GM23338 (cell line): Measurements from ENCODE around the gene MR1. TPM values are rescaled to one million over a fixed set of nuclear protein-coding genes. Genes with fewer than 3 reads are reported as not detected.

Experiments used
- ATAC-seq: fragments of 200-7000 bp; cut with Tn5 transposase; 3 replicates; pipeline ENCODE4 v1.9.1; 2020
- DNase-seq: peaks from one replicate; pipeline ENCODE4 v3.0.0-alpha.2; 2015; ENCODE audit warnings: low spot score
- H2AFZ ChIP-seq: fragments of 200-600 bp; sonication (generic); 2 replicates; pipeline ENCODE4 v1.8.0; 2016; ENCODE audit warnings: antibody characterized with exemption, mild to moderate bottlenecking, moderate library complexity
- H3F3A ChIP-seq: fragments of 200-600 bp; sonication (generic); replicated peaks from 2 replicates; pipeline ENCODE4 v1.8.0; 2017; ENCODE audit warnings: antibody characterized with exemption, mixed run types, low read depth
- H3K27ac ChIP-seq: fragments of 200-600 bp; sonication (generic); 2 replicates; pipeline ENCODE4 v1.6.1; 2016; ENCODE audit warnings: low read depth
- H3K27me3 ChIP-seq: fragments of 200-600 bp; sonication (generic); 2 replicates; pipeline ENCODE4 v1.8.0; 2016; ENCODE audit warnings: mild to moderate bottlenecking, mixed run types, moderate library complexity; ENCODE audit not compliant: insufficient read depth
- H3K36me3 ChIP-seq: fragments of 200-600 bp; sonication (generic); 2 replicates; pipeline ENCODE4 v1.8.0; 2016; ENCODE audit warnings: mild to moderate bottlenecking; ENCODE audit not compliant: insufficient read depth
- H3K4me1 ChIP-seq: fragments of 200-600 bp; sonication (generic); 2 replicates; pipeline ENCODE4 v1.8.0; 2016; ENCODE audit warnings: mild to moderate bottlenecking, moderate library complexity; ENCODE audit not compliant: insufficient read depth
- H3K4me2 ChIP-seq: fragments of 200-600 bp; sonication (generic); 2 replicates; pipeline ENCODE4 v1.7.1; 2017; ENCODE audit warnings: mixed run types
- H3K4me3 ChIP-seq: fragments of 200-600 bp; sonication (generic); 2 replicates; pipeline ENCODE4 v1.6.1; 2016; ENCODE audit warnings: mixed run types
- H3K79me2 ChIP-seq: fragments of 200-600 bp; sonication (generic); replicated peaks from 2 replicates; pipeline ENCODE4 v1.8.0; 2017; ENCODE audit warnings: mild to moderate bottlenecking; ENCODE audit not compliant: insufficient read depth
- H3K9me2 ChIP-seq: fragments of 200-600 bp; sonication (generic); 2 replicates; pipeline ENCODE4 v1.8.0; 2017; ENCODE audit not compliant: insufficient read depth
- H4K20me1 ChIP-seq: fragments of 200-600 bp; sonication (generic); replicated peaks from 2 replicates; pipeline ENCODE4 v1.8.0; 2017; ENCODE audit warnings: mild to moderate bottlenecking; ENCODE audit not compliant: insufficient read depth
- H3K27ac Mint-ChIP-seq: 2 replicates; pipeline ENCODE4 v1.8.0; 2020; ENCODE audit warnings: inconsistent platforms, mild to moderate bottlenecking, moderate library complexity, mixed read lengths
- H3K27me3 Mint-ChIP-seq: 3 replicates; pipeline ENCODE4 v1.8.0; 2022; ENCODE audit warnings: low read depth, mild to moderate bottlenecking, moderate library complexity, mixed read lengths, inconsistent platforms; ENCODE audit not compliant: insufficient read depth, poor library complexity
- H3K36me3 Mint-ChIP-seq: 3 replicates; pipeline ENCODE4 v1.8.0; 2021; ENCODE audit warnings: low read depth, mild to moderate bottlenecking, inconsistent platforms, moderate library complexity, mixed read lengths
- H3K4me1 Mint-ChIP-seq: 3 replicates; pipeline ENCODE4 v1.8.0; 2020; ENCODE audit warnings: mild to moderate bottlenecking, inconsistent platforms, mixed read lengths
- H3K4me3 Mint-ChIP-seq: 3 replicates; pipeline ENCODE4 v1.8.0; 2021; ENCODE audit warnings: moderate library complexity, mild to moderate bottlenecking, inconsistent platforms, mixed read lengths
- H3K9me3 Mint-ChIP-seq: 3 replicates; pipeline ENCODE4 v1.8.0; 2020; ENCODE audit warnings: moderate library complexity, mild to moderate bottlenecking, inconsistent platforms, mixed read lengths
- EZH2phosphoT487 ChIP-seq: fragments of 200-600 bp; sonication (generic); IDR thresholded peaks from one replicate; pipeline ENCODE4 v1.8.1; 2018; ENCODE audit warnings: antibody characterized with exemption; ENCODE audit not compliant: unreplicated experiment
- JUNB ChIP-seq: IDR thresholded peaks from one replicate; pipeline ENCODE4 v1.6.1; 2016; ENCODE audit warnings: antibody characterized with exemption; ENCODE audit not compliant: unreplicated experiment
- NANOG ChIP-seq: IDR thresholded peaks from 2 replicates; pipeline ENCODE4 v1.6.1; 2016; ENCODE audit warnings: antibody characterized with exemption, borderline replicate concordance
- POLR2AphosphoS5 ChIP-seq: IDR thresholded peaks from 2 replicates; pipeline ENCODE4 v1.6.1; 2016; ENCODE audit warnings: antibody characterized with exemption, low read depth
- STAT1 ChIP-seq: IDR thresholded peaks from one replicate; pipeline ENCODE4 v1.6.1; 2016; ENCODE audit warnings: antibody characterized with exemption; ENCODE audit not compliant: unreplicated experiment
- ZNF331 ChIP-seq: fragments of 250-450 bp; sonication (Bioruptor Pico); IDR thresholded peaks from 2 replicates; pipeline ENCODE4 v1.5.0; 2020; ENCODE audit warnings: low read depth, mild to moderate bottlenecking, moderate library complexity
- polyA plus RNA-seq: library from polyadenylated mRNA; unstranded; fragments of >200 nt; fragmentation: Nextera tagmentation; extraction: Ambion mirVana; gene quantifications from 2 replicates; pipeline ENCODE4 v1.2.1, GENCODE V29; 2016
- total RNA-seq: library from RNA; depleted of rRNA; stranded (reverse); fragments of >200 nt; shearing (Covaris generic); gene quantifications from 2 replicates; pipeline ENCODE4 v1.2.3, GENCODE V29; 2014
- TF ChIP-seq, protein P1 (sequence below), 2 experiments: fragments of 200-600 bp in 1 of 2; sonication (generic) in 1 of 2; conservative IDR thresholded peaks; 2 replicates each; pipeline versions ENCODE4 v1.5.1 to v1.6.1; 2016 to 2017; ENCODE audit warnings: antibody characterized with exemption in 2 of 2, low read depth in 2 of 2, mild to moderate bottlenecking in 2 of 2, moderate library complexity in 1 of 2

Gene MR1
- total and polyA plus RNA-seq, 2 experiments from 2014 or later = 0.18 TPM; not detected in 1

GRCh38 chr1:181099152-181100014 is 65.6 kb downstream of the MR1 start:
- Histone ChIP-seq H3K79me2 (no peaks in the 10 kb centered on the region), H3K4me3 (peak overlapping the region; percentile 54), H3K27ac (no peak overlapping the region), H3K4me1 (peaks cover 87% of the 10 kb centered on the region), H3K9me2 (no peaks in the 10 kb centered on the region), H4K20me1 (no peaks in the 10 kb centered on the region; the same call in 1 of the 2 replicates), H2AFZ (no peak overlapping the region), H3K4me2 (peak overlapping the region; percentile 79), H3F3A (peaks cover 17% of the 10 kb centered on the region; the same call in 1 of the 2 replicates), H3K36me3 (no peaks in the 10 kb centered on the region), H3K27me3 (peaks cover 91% of the 10 kb centered on the region)
- ATAC-seq (no peak), DNase-seq (peak; percentile 41)
- Mint-ChIP-seq H3K4me1 (peaks cover 92% of the 10 kb centered on the region), H3K36me3 (peaks cover under 1% of the 10 kb centered on the region; the same call in 2 of the 3 replicates), H3K9me3 (no peaks in the 10 kb centered on the region; the same call in 2 of the 3 replicates), H3K27me3 (peaks cover 34% of the 10 kb centered on the region), H3K4me3 (peak overlapping the region; percentile 36), H3K27ac (no peak overlapping the region)
- TF ChIP-seq JUNB (no peak), ZNF331 (no peak), EZH2phosphoT487 (no peak), NANOG (no peak)

DNA sequence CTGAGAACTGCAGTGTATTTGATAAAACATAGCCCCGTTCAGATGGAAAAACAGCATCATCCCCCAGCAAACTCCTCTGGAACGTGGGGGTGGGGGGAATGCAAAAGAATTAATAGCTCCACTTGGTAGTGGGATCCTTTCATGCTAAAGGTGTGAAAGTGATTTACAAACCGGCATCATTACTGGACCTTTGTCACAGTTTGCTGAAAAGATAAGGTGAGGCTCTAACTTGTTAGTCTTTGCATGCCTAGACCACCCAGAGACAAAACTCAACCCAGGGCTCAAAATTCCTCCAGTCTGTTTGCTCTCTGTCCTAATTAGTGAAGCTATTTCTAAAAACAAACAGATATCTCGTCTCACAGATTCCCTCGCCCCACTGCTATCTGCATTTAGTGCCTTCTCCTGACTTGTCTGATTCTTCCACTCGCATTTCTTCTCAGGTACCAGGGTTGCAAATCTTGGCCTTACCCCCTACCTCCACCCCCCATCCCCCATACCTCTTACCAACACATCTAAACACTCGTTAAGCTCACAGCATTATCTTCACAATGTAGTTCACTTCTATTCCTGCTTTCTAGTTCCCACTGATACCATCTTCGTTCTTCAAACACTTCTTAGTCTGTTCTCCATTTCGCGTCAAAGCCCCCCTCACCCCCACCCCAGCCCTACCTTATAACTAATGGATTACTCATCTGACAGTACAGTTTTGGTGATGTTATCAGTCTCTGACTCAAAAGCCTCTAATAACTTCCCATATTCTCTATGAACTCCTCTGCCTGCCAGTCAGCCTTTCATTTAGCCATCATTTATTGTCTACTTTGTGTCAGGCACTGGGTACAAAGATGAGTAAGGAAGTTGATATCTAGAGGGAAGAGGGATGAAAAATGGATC is 66.5 kb downstream of the MR1 start:
- ATAC-seq = no peak

More for the DNA sequence above, 66.5 kb downstream of the MR1 start:
- peaks cover 85% of the 10 kb centered on the region for H3K27me3 ChIP-seq
- H3K36me3 ChIP-seq = no peaks in the 10 kb centered on the region
- H3K4me1 ChIP-seq = peaks cover 80% of the 10 kb centered on the region
- no peaks in the 10 kb centered on the region; the same call in 2 of the 3 replicates for H3K36me3 Mint-ChIP-seq
- peak overlapping the region; percentile 79 for H3K4me2 ChIP-seq
- no peaks in the 10 kb centered on the region; the same call in 1 of the 2 replicates for H4K20me1 ChIP-seq
- no peaks in the 10 kb centered on the region for H3K79me2 ChIP-seq
- DNase-seq = peak; percentile 72
- no peak overlapping the region for H3K27ac ChIP-seq
- H3K9me2 ChIP-seq = no peaks in the 10 kb centered on the region
- H3K4me1 Mint-ChIP-seq = peaks cover 86% of the 10 kb centered on the region
- H3K4me3 ChIP-seq = peak overlapping the region; percentile 54
- TF ChIP-seq STAT1 (no peak), POLR2AphosphoS5 (no peak)
- TF ChIP-seq, protein P1, sequence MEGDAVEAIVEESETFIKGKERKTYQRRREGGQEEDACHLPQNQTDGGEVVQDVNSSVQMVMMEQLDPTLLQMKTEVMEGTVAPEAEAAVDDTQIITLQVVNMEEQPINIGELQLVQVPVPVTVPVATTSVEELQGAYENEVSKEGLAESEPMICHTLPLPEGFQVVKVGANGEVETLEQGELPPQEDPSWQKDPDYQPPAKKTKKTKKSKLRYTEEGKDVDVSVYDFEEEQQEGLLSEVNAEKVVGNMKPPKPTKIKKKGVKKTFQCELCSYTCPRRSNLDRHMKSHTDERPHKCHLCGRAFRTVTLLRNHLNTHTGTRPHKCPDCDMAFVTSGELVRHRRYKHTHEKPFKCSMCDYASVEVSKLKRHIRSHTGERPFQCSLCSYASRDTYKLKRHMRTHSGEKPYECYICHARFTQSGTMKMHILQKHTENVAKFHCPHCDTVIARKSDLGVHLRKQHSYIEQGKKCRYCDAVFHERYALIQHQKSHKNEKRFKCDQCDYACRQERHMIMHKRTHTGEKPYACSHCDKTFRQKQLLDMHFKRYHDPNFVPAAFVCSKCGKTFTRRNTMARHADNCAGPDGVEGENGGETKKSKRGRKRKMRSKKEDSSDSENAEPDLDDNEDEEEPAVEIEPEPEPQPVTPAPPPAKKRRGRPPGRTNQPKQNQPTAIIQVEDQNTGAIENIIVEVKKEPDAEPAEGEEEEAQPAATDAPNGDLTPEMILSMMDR (conservative IDR thresholded peaks at IDR 0.05; ENCODE audit: low read depth in 2 of 2) = no peak
- peaks cover 38% of the 10 kb centered on the region for H3K27me3 Mint-ChIP-seq
- peak overlapping the region; percentile 71 for H3K4me3 Mint-ChIP-seq
- no peaks in the 10 kb centered on the region; the same call in 2 of the 3 replicates for H3K9me3 Mint-ChIP-seq
- no peak overlapping the region for H2AFZ ChIP-seq
- H3F3A ChIP-seq = peaks cover 17% of the 10 kb centered on the region; the same call in 1 of the 2 replicates
- H3K27ac Mint-ChIP-seq = no peak overlapping the region; the same call in 1 of the 2 replicates
